Natural killer cell (primary cell): ENCODE results near the gene MAN2A1. TPM values are rescaled to one million over a fixed set of nuclear protein-coding genes. Genes with fewer than 3 reads are reported as not detected.
"Not testable (repeated sequence)": the region's sequence is repeated elsewhere in the genome, so short reads cannot be mapped to it uniquely, and the experiment has no call there.

ENCODE experiments used
- ATAC-seq, 3 donors: fragments of 150-1000 bp in 2 of 3; fragments of 200-7000 bp in 1 of 3; cut with Tn5 transposase; 1 replicate in 1 of 3; 2 replicates in 2 of 3; pipeline ENCODE4 v1.10.0; 2021; ENCODE audit warnings: mild to moderate bottlenecking in 2 of 3, moderate library complexity in 2 of 3
- DNase-seq, 2 donors: peaks; one replicate each; pipeline versions ENCODE4 v3.0.0 to v3.0.0-alpha.2; 2013 to 2021; ENCODE audit warnings: mixed read lengths in 1 of 2
- H3K27ac ChIP-seq: one replicate; pipeline ENCODE4 v1.5.1; 2013; ENCODE audit warnings: mild to moderate bottlenecking, low read length
- H3K27me3 ChIP-seq: one replicate; pipeline ENCODE4 v1.6.1; 2013; ENCODE audit warnings: low read length; ENCODE audit not compliant: control insufficient read depth, insufficient read depth
- H3K36me3 ChIP-seq: one replicate; pipeline ENCODE4 v1.6.1; 2013; ENCODE audit warnings: low read length; ENCODE audit not compliant: control insufficient read depth, insufficient read depth
- H3K4me1 ChIP-seq: one replicate; pipeline ENCODE4 v1.6.1; 2013; ENCODE audit warnings: low read length; ENCODE audit not compliant: control insufficient read depth, insufficient read depth
- H3K4me3 ChIP-seq: one replicate; pipeline ENCODE4 v1.5.1; 2013; ENCODE audit warnings: low read length
- H3K9me3 ChIP-seq: one replicate; pipeline ENCODE4 v1.6.1; 2013; ENCODE audit warnings: low read length; ENCODE audit not compliant: control insufficient read depth, insufficient read depth
- H3K27ac Mint-ChIP-seq, 2 donors: one replicate each; pipeline ENCODE4 v1.8.0; 2022; ENCODE audit warnings: mild to moderate bottlenecking in 2 of 2, mixed read lengths in 2 of 2, moderate library complexity in 1 of 2
- H3K27me3 Mint-ChIP-seq, 2 donors: one replicate each; pipeline ENCODE4 v1.8.0; 2022; ENCODE audit warnings: low read depth in 2 of 2, mixed read lengths in 2 of 2
- H3K36me3 Mint-ChIP-seq: one replicate; pipeline ENCODE4 v1.8.0; 2022; ENCODE audit warnings: mixed read lengths
- H3K4me1 Mint-ChIP-seq, 2 donors: one replicate each; pipeline ENCODE4 v1.8.0; 2022; ENCODE audit warnings: mixed read lengths in 2 of 2
- H3K4me3 Mint-ChIP-seq: one replicate; pipeline ENCODE4 v1.8.0; 2022; ENCODE audit warnings: mild to moderate bottlenecking, moderate library complexity, mixed read lengths
- H3K9me3 Mint-ChIP-seq, 2 donors: one replicate each; pipeline ENCODE4 v1.8.0; 2022; ENCODE audit warnings: mixed read lengths in 2 of 2
- WGBS: methylation state at CpG from one replicate; pipeline ENCODE4 v1.1.7; 2013; ENCODE audit warnings: missing lambda C conversion rate; ENCODE audit not compliant: insufficient coverage; 5-methylcytosine and 5-hydroxymethylcytosine counted together
- intact Hi-C: fragments of 100-400 bp; cut with micrococcal nuclease; formaldehyde crosslinking; loops from one replicate; pipeline ENCODE4 v1.14.2; 2022
- total RNA-seq, 4 donors: library from RNA; stranded (reverse); fragments of 120-200 nt in 1 of 4; gene quantifications; one replicate each; pipeline versions ENCODE4 v1.2.3 to v1.2.4, GENCODE V29; 2013 to 2022
- TF ChIP-seq, protein P1 (sequence below): fragments of 200-600 bp; IDR thresholded peaks from one replicate; pipeline ENCODE4 v1.8.0; 2022; ENCODE audit warnings: antibody characterized with exemption

The MAN2A1 gene
- total RNA-seq, 3 donors from 2014 or later (not counting 1 experiment from before 2014, with no cell fraction given): 44.9 to 54.2 (median 50.7) TPM

- Histone ChIP-seq H3K36me3 (peaks cover 14% of the 10 kb centered on the region), H3K27ac (no peak overlapping the region), H3K4me1 (no peaks in the 10 kb centered on the region), H3K4me3 (no peak overlapping the region), H3K27me3 (no peaks in the 10 kb centered on the region), H3K9me3 (no peaks in the 10 kb centered on the region)
- H3K36me3 Mint-ChIP-seq: peaks cover 10% of the 10 kb centered on the region
- H3K27ac Mint-ChIP-seq: peak overlapping the region; percentile 21 to 22
- TF ChIP-seq, protein P1, sequence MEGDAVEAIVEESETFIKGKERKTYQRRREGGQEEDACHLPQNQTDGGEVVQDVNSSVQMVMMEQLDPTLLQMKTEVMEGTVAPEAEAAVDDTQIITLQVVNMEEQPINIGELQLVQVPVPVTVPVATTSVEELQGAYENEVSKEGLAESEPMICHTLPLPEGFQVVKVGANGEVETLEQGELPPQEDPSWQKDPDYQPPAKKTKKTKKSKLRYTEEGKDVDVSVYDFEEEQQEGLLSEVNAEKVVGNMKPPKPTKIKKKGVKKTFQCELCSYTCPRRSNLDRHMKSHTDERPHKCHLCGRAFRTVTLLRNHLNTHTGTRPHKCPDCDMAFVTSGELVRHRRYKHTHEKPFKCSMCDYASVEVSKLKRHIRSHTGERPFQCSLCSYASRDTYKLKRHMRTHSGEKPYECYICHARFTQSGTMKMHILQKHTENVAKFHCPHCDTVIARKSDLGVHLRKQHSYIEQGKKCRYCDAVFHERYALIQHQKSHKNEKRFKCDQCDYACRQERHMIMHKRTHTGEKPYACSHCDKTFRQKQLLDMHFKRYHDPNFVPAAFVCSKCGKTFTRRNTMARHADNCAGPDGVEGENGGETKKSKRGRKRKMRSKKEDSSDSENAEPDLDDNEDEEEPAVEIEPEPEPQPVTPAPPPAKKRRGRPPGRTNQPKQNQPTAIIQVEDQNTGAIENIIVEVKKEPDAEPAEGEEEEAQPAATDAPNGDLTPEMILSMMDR: no peak
- DNase-seq (no peak), ATAC-seq (no peak)
- WGBS: 81% methylated on average over 5 of the region's 6 CpGs
- H3K9me3 Mint-ChIP-seq: peaks cover 0 to 4% of the 10 kb centered on the region in 2 donors
- peaks cover 35 to 36% of the 10 kb centered on the region in 2 donors for H3K4me1 Mint-ChIP-seq
- intact Hi-C loops: no loop called here
- no peak overlapping the region for H3K4me3 Mint-ChIP-seq
- no peaks in the 10 kb centered on the region for H3K27me3 Mint-ChIP-seq
Measured at GRCh38 chr5:109756543-109757185, 66.9 kb downstream of the MAN2A1 start.

DNA sequence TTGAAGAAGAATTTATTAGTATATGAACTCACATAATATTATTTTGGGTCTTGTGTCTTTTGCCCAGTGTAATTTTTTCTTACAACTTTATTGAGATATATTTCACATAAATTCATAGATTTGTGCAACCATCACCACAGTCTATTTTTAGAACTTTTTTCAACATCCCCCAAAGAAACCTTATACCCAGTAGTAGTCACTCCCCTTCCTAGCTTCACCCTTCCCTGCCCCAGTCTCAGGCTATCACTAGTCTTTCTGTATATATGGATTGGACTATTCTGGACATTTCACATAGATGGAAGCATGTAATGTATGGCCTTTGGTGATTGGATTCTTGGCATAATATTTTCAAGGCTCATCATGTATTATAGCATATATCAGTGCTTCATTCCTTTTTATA lies 67.8 kb downstream of the MAN2A1 start:
- Histone ChIP-seq H3K27ac (no peak overlapping the region), H3K27me3 (no peaks in the 10 kb centered on the region), H3K4me1 (no peaks in the 10 kb centered on the region), H3K9me3 (no peaks in the 10 kb centered on the region), H3K36me3 (peaks cover 14% of the 10 kb centered on the region), H3K4me3 (no peak overlapping the region)
- intact Hi-C loops: no loop called here
- Mint-ChIP-seq H3K4me3 (no peak overlapping the region), H3K4me1 (peaks cover 31 to 40% of the 10 kb centered on the region in 2 donors), H3K9me3 (peaks cover 0 to 4% of the 10 kb centered on the region in 2 donors), H3K27me3 (no peaks in the 10 kb centered on the region), H3K27ac (peak overlapping the region; percentile 21 to 22), H3K36me3 (peaks cover 12% of the 10 kb centered on the region)
- TF ChIP-seq, protein P1: no peak
- DNase-seq (no peak), ATAC-seq (no peak)

- Histone ChIP-seq H3K27ac (no peak overlapping the region), H3K36me3 (peaks cover 18% of the 10 kb centered on the region), H3K4me3 (no peak overlapping the region), H3K9me3 (no peaks in the 10 kb centered on the region), H3K4me1 (no peaks in the 10 kb centered on the region), H3K27me3 (no peaks in the 10 kb centered on the region)
- Mint-ChIP-seq H3K27me3 (no peaks in the 10 kb centered on the region), H3K9me3 (peaks cover 0 to 4% of the 10 kb centered on the region in 2 donors), H3K36me3 (peaks cover 18% of the 10 kb centered on the region), H3K4me3 (no peak overlapping the region), H3K27ac (peak overlapping the region; percentile 17 to 31), H3K4me1 (peaks cover 31 to 45% of the 10 kb centered on the region in 2 donors)
- DNase-seq (no peak), ATAC-seq (no peak)
- intact Hi-C loops: no loop called here
- TF ChIP-seq, protein P1: no peak
Measured at GRCh38 chr5:109759306-109759705, 69.6 kb downstream of the MAN2A1 start.

DNA sequence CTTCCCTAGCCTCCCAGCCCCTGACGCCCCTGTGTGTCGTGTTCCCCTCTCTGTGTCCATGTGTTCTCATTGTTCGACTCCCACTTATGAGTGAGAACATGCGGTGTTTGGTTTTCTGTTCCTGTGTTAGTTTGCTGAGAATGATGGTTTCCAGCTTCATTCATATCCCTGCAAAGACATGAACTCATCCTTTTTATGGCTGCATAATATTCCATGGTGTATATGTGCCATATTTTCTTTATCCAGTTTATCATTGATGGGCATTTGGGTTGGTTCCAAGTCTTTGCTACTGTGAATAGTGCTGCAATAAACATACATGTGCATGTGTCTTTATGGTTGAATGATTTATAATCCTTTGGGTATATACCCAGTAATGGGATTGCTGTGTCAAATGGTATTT lies 70.4 kb downstream of the MAN2A1 start:
- Mint-ChIP-seq H3K27ac (peak overlapping the region in 1 of 2 donors; percentile 35), H3K36me3 (peaks cover 18% of the 10 kb centered on the region), H3K4me1 (peaks cover 31 to 45% of the 10 kb centered on the region in 2 donors)
- H3K4me1 ChIP-seq, H3K9me3 Mint-ChIP-seq, ATAC-seq, H3K4me3 ChIP-seq, DNase-seq, H3K27ac ChIP-seq, H3K4me3 Mint-ChIP-seq, intact Hi-C loops, H3K27me3 ChIP-seq, H3K27me3 Mint-ChIP-seq, H3K9me3 ChIP-seq: not testable (repeated sequence)
- WGBS: no CpG with 5 or more reads among the region's 4 CpGs
- peaks cover 18% of the 10 kb centered on the region for H3K36me3 ChIP-seq
